Duodenal mucosa (tissue), 2 donors: Measurements from ENCODE around the gene PIPOX.

Experiments used
- H3K27ac ChIP-seq: one replicate; pipeline ENCODE4 v1.7.0; 2013; ENCODE audit warnings: low read depth, low read length
- H3K27me3 ChIP-seq, 2 donors: one replicate each; pipeline ENCODE4 v1.7.0; 2013; ENCODE audit warnings: low read length in 2 of 2, control low read depth in 1 of 2; ENCODE audit not compliant: insufficient read depth in 2 of 2, control insufficient read depth in 1 of 2
- H3K36me3 ChIP-seq, 2 donors: one replicate each; pipeline ENCODE4 v1.7.0; 2013; ENCODE audit warnings: low read length in 2 of 2, control low read depth in 1 of 2; ENCODE audit not compliant: insufficient read depth in 2 of 2, control insufficient read depth in 1 of 2
- H3K4me1 ChIP-seq, 2 donors: one replicate each; pipeline ENCODE4 v1.7.0; 2013; ENCODE audit warnings: low read length in 2 of 2, control low read depth in 1 of 2; ENCODE audit not compliant: insufficient read depth in 2 of 2, control insufficient read depth in 1 of 2
- H3K4me3 ChIP-seq, 2 donors: one replicate each; pipeline ENCODE4 v1.7.0; 2013; ENCODE audit warnings: low read length in 2 of 2, low read depth in 1 of 2
- H3K9ac ChIP-seq, 2 donors: one replicate each; pipeline ENCODE4 v1.7.0; 2013; ENCODE audit warnings: low read length in 2 of 2, low read depth in 1 of 2
- H3K9me3 ChIP-seq, 2 donors: one replicate each; pipeline ENCODE4 v1.7.0; 2013; ENCODE audit warnings: low read length in 2 of 2, control low read depth in 1 of 2; ENCODE audit not compliant: control insufficient read depth in 1 of 2

The PIPOX gene

GRCh38 chr17:29073045-29073444, 30.1 kb downstream of the PIPOX start:
- Histone ChIP-seq H3K36me3 (peaks cover under 1 to 5% of the 10 kb centered on the region in 2 donors), H3K4me3 (no peak overlapping the region), H3K9ac (no peak overlapping the region), H3K27ac (no peak overlapping the region), H3K27me3 (no peaks in the 10 kb centered on the region), H3K4me1 (peaks cover 4 to 6% of the 10 kb centered on the region in 2 donors), H3K9me3 (no peaks in the 10 kb centered on the region)

- no peaks in the 10 kb centered on the region for H3K9me3 ChIP-seq
- H3K27me3 ChIP-seq, result no peaks in the 10 kb centered on the region
- H3K9ac ChIP-seq, result no peak overlapping the region
- H3K36me3 ChIP-seq, result peaks cover 5% of the 10 kb centered on the region in 2 donors
- peaks cover 4 to 6% of the 10 kb centered on the region in 2 donors for H3K4me1 ChIP-seq
- no peak overlapping the region for H3K4me3 ChIP-seq
- no peak overlapping the region for H3K27ac ChIP-seq
Observed at GRCh38 chr17:29073520-29073919, 30.6 kb downstream of the PIPOX start.

- Histone ChIP-seq H3K4me1 (peaks cover 4 to 6% of the 10 kb centered on the region in 2 donors), H3K4me3 (no peak overlapping the region), H3K36me3 (peaks cover 13 to 15% of the 10 kb centered on the region in 2 donors), H3K27ac (no peak overlapping the region), H3K27me3 (no peaks in the 10 kb centered on the region), H3K9me3 (no peaks in the 10 kb centered on the region), H3K9ac (no peak overlapping the region)
Observed at GRCh38 chr17:29074488-29074887, 31.5 kb downstream of the PIPOX start.

GRCh38 chr17:29076087-29076486, 33.1 kb downstream of the PIPOX start:
- Histone ChIP-seq H3K36me3 (peaks cover 22 to 30% of the 10 kb centered on the region in 2 donors), H3K4me3 (no peak overlapping the region), H3K9me3 (no peaks in the 10 kb centered on the region), H3K4me1 (no peaks in the 10 kb centered on the region), H3K27ac (no peak overlapping the region), H3K9ac (no peak overlapping the region), H3K27me3 (no peaks in the 10 kb centered on the region)

GRCh38 chr17:29076722-29077121, 33.8 kb downstream of the PIPOX start:
- Histone ChIP-seq H3K27me3 (no peaks in the 10 kb centered on the region), H3K4me3 (no peak overlapping the region), H3K27ac (no peak overlapping the region), H3K4me1 (no peaks in the 10 kb centered on the region), H3K9ac (no peak overlapping the region), H3K36me3 (peaks cover 26 to 34% of the 10 kb centered on the region in 2 donors), H3K9me3 (no peaks in the 10 kb centered on the region)

- H3K27ac ChIP-seq, result no peak overlapping the region
- H3K9me3 ChIP-seq, result no peaks in the 10 kb centered on the region
- H3K27me3 ChIP-seq, result no peaks in the 10 kb centered on the region
- H3K36me3 ChIP-seq, result peaks cover 31 to 40% of the 10 kb centered on the region in 2 donors
- H3K4me1 ChIP-seq, result no peaks in the 10 kb centered on the region
- H3K9ac ChIP-seq, result no peak overlapping the region
- no peak overlapping the region for H3K4me3 ChIP-seq
Observed at GRCh38 chr17:29077320-29077719, 34.4 kb downstream of the PIPOX start.

DNA sequence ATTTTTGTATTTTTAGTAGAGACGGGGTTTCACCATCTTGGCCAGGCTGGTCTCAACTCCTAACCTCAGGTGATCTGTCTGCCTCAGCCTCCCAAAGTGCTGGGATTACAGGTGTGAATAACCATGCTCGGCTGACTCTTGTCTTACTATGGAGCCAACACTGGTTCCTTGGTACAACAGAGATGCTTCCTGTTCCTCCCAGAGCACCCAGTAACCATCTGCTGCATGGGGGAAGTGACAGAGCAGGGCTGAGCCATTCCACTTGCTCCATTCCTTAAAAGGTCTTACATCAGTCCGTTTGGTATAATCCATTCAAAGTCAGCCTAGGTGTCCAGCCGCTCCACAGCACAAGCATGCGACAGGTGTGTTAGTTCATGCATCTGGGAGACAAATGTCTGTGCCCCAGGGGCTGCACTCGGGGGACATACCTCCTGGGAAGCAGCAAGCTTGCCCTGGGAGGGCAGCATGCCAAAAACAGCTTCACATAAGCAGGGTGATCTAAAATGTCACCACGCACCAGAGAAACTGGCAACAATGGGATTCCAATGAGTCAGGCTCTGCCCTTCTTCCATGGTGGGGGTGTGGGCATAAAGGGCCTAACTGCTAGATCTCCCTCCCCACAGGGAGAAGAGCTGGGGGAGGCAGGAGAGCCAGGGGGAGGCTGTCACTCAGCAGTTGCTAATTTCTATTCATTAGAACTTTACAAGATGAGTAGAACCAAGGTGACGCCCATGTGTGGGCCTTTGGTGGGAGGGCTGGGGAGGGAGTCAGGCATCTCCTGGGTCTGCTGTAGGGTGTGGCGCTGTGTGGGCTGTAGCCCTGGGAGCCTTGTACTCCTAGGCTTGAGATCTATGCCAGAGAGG, 35.5 kb downstream of the PIPOX start:
- H3K27ac ChIP-seq, result no peak overlapping the region
- H3K4me3 ChIP-seq, result no peak overlapping the region
- H3K36me3 ChIP-seq, result peaks cover 33 to 49% of the 10 kb centered on the region in 2 donors
- no peaks in the 10 kb centered on the region for H3K27me3 ChIP-seq
- no peaks in the 10 kb centered on the region for H3K4me1 ChIP-seq
- H3K9me3 ChIP-seq, result no peaks in the 10 kb centered on the region
- H3K9ac ChIP-seq, result no peak overlapping the region

GRCh38 chr17:29079433-29079832, 36.5 kb downstream of the PIPOX start:
- Histone ChIP-seq H3K27ac (no peak overlapping the region), H3K27me3 (no peaks in the 10 kb centered on the region), H3K9me3 (no peaks in the 10 kb centered on the region), H3K36me3 (peaks cover 33 to 58% of the 10 kb centered on the region in 2 donors), H3K4me1 (no peaks in the 10 kb centered on the region), H3K9ac (no peak overlapping the region), H3K4me3 (no peak overlapping the region)

DNA sequence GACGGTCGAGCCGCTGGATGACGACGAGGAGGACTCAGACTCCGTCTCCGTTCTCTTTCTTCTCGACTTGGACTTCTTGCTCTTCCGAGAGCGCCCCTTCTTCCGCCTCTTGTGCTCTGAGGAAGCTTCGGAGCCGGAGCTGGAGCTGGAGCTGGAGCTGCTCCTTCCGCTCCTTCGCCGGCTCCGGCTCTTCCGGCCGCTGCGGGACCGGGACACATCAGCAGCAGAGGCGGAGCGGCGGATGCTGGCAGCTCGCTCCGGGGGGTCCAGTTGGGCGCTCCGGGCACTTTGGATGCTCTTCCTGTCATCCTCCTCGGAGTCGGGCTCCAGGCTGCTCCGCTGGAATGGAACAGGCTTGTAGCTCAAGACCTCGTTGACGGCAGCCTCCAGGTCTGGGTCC, 36.9 kb downstream of the PIPOX start:
- no peak overlapping the region for H3K9ac ChIP-seq
- H3K27ac ChIP-seq, result no peak overlapping the region
- H3K27me3 ChIP-seq, result no peaks in the 10 kb centered on the region
- peaks cover 34 to 62% of the 10 kb centered on the region in 2 donors for H3K36me3 ChIP-seq
- no peaks in the 10 kb centered on the region for H3K4me1 ChIP-seq
- no peak overlapping the region for H3K4me3 ChIP-seq
- H3K9me3 ChIP-seq, result no peaks in the 10 kb centered on the region

GRCh38 chr17:29080323-29080722, 37.4 kb downstream of the PIPOX start:
- no peak overlapping the region for H3K9ac ChIP-seq
- H3K27ac ChIP-seq, result no peak overlapping the region
- no peaks in the 10 kb centered on the region for H3K27me3 ChIP-seq
- no peaks in the 10 kb centered on the region for H3K9me3 ChIP-seq
- H3K36me3 ChIP-seq, result peaks cover 39 to 66% of the 10 kb centered on the region in 2 donors
- H3K4me1 ChIP-seq, result no peaks in the 10 kb centered on the region
- no peak overlapping the region for H3K4me3 ChIP-seq
